ENCODE measurements around the gene GREM1. TPM values are rescaled to one million over a fixed set of nuclear protein-coding genes. Genes with fewer than 3 reads are reported as not detected.
A peak's percentile ranks its signal among the peaks of the same experiment; 100 is the strongest.

GREM1 gene
- total and polyA plus RNA-seq, 2 experiments from 2014 or later = 3.1 to 5.7 TPM

GRCh38 chr15:32670623-32671022 lies 47.2 kb upstream of the GREM1 start:
- H3K4me1 ChIP-seq (ENCODE audit: insufficient read depth) = peaks cover 5% of the 10 kb centered on the region
- H2AFZ ChIP-seq = no peak overlapping the region
- H3K9me3 ChIP-seq (ENCODE audit: low read depth) = no peaks in the 10 kb centered on the region
- no peak for DNase-seq (ENCODE audit: low spot score)
- peak overlapping the region; percentile 49 for H3K4me2 ChIP-seq
- no peaks in the 10 kb centered on the region for H3K9me2 ChIP-seq (replicated peaks; ENCODE audit: insufficient read depth)
- no peaks in the 10 kb centered on the region for H3K79me2 ChIP-seq
- no peaks in the 10 kb centered on the region for H3K36me3 ChIP-seq (replicated peaks; ENCODE audit: insufficient read depth, low read depth)
- no peaks in the 10 kb centered on the region for H3K27me3 ChIP-seq
- H4K20me1 ChIP-seq (ENCODE audit: insufficient read depth, poor library complexity, severe bottlenecking) = no peaks in the 10 kb centered on the region
- peak overlapping the region; percentile 70 for H3K27ac ChIP-seq
- H3K4me3 ChIP-seq = no peak overlapping the region
- TF ChIP-seq EZH2 (IDR thresholded peaks at IDR 0.05; ENCODE audit: borderline replicate concordance) (no peak), EZH2phosphoT487 (IDR thresholded peaks at IDR 0.05; ENCODE audit: low read depth, severe bottlenecking, unreplicated experiment) (no peak), CTCF (IDR thresholded peaks at IDR 0.05; ENCODE audit: poor library complexity) (no peak)
- 72% methylated on average over 3 of the region's 3 CpGs for WGBS (ENCODE audit: low lambda C conversion rate, missing lambda C conversion rate)

GRCh38 chr15:32671339-32672325 lies 46.2 kb upstream of the GREM1 start:
- no peak overlapping the region for H3K4me3 ChIP-seq
- TF ChIP-seq EZH2phosphoT487 (IDR thresholded peaks at IDR 0.05; ENCODE audit: low read depth, severe bottlenecking, unreplicated experiment) (no peak), CTCF (IDR thresholded peaks at IDR 0.05; ENCODE audit: poor library complexity) (no peak), EZH2 (IDR thresholded peaks at IDR 0.05; ENCODE audit: borderline replicate concordance) (no peak)
- H3K9me3 ChIP-seq (ENCODE audit: low read depth) = no peaks in the 10 kb centered on the region
- WGBS (ENCODE audit: low lambda C conversion rate, missing lambda C conversion rate) = 86% methylated on average over 29 of the region's 29 CpGs
- no peaks in the 10 kb centered on the region for H3K36me3 ChIP-seq (replicated peaks; ENCODE audit: insufficient read depth, low read depth)
- no peaks in the 10 kb centered on the region for H3K79me2 ChIP-seq
- peak; percentile 29 for DNase-seq (ENCODE audit: low spot score)
- no peaks in the 10 kb centered on the region for H3K9me2 ChIP-seq (replicated peaks; ENCODE audit: insufficient read depth)
- peaks cover 5% of the 10 kb centered on the region for H3K4me1 ChIP-seq (ENCODE audit: insufficient read depth)
- H4K20me1 ChIP-seq (ENCODE audit: insufficient read depth, poor library complexity, severe bottlenecking) = no peaks in the 10 kb centered on the region
- H3K27ac ChIP-seq = peak overlapping the region; percentile 70
- no peak overlapping the region for H3K4me2 ChIP-seq
- H2AFZ ChIP-seq = no peak overlapping the region
- no peaks in the 10 kb centered on the region for H3K27me3 ChIP-seq

GRCh38 chr15:32674681-32675080 lies 43.1 kb upstream of the GREM1 start:
- no peaks in the 10 kb centered on the region for H4K20me1 ChIP-seq (ENCODE audit: insufficient read depth, poor library complexity, severe bottlenecking)
- no peak for TF ChIP-seq CTCF (IDR thresholded peaks at IDR 0.05; ENCODE audit: poor library complexity)
- TF ChIP-seq EZH2phosphoT487 (IDR thresholded peaks at IDR 0.05; ENCODE audit: low read depth, severe bottlenecking, unreplicated experiment) = no peak
- no peak for TF ChIP-seq EZH2 (IDR thresholded peaks at IDR 0.05; ENCODE audit: borderline replicate concordance)
- H3K4me3 ChIP-seq = no peak overlapping the region
- peaks cover 6% of the 10 kb centered on the region for H3K4me1 ChIP-seq (ENCODE audit: insufficient read depth)
- no peak overlapping the region for H3K27ac ChIP-seq
- DNase-seq (ENCODE audit: low spot score) = no peak
- no peaks in the 10 kb centered on the region for H3K9me3 ChIP-seq (ENCODE audit: low read depth)
- WGBS (ENCODE audit: low lambda C conversion rate, missing lambda C conversion rate) = 98% methylated on average over 2 of the region's 2 CpGs
- no peaks in the 10 kb centered on the region for H3K9me2 ChIP-seq (replicated peaks; ENCODE audit: insufficient read depth)
- no peak overlapping the region for H3K4me2 ChIP-seq
- no peaks in the 10 kb centered on the region for H3K79me2 ChIP-seq
- H2AFZ ChIP-seq = no peak overlapping the region
- no peaks in the 10 kb centered on the region for H3K36me3 ChIP-seq (replicated peaks; ENCODE audit: insufficient read depth, low read depth)
- no peaks in the 10 kb centered on the region for H3K27me3 ChIP-seq
